Astrocyte of the cerebellum (primary cell): ENCODE measurements around the gene PRR7.

ENCODE experiments used
- DNase-seq: peaks from one replicate; pipeline ENCODE4 v3.0.0-alpha.2; 2011; ENCODE audit warnings: low read depth
- H3K4me3 ChIP-seq: 2 replicates; pipeline ENCODE4 v1.5.1; 2011; ENCODE audit warnings: mild to moderate bottlenecking, low read depth, low read length, moderate library complexity
- CTCF ChIP-seq: IDR thresholded peaks from 2 replicates; pipeline ENCODE4 v1.5.1; 2012; ENCODE audit warnings: low read length, low read depth, moderate library complexity, mild to moderate bottlenecking; ENCODE audit errors: missing control alignments
- in situ Hi-C: cut with HindIII; loops from 2 replicates; pipeline ENCODE4 v1.10.0; 2017; ENCODE audit warnings: low sequenced_read_pairs

The PRR7 gene

GRCh38 chr5:177499842-177500241 is 53.2 kb downstream of the PRR7 start:
- DNase-seq, result no peak
- no peak overlapping the region for H3K4me3 ChIP-seq
- no peak for TF ChIP-seq CTCF
- in situ Hi-C loops, result no loop called here

GRCh38 chr5:177500685-177501522 is 54.3 kb downstream of the PRR7 start:
- peak; percentile 95 for TF ChIP-seq CTCF
- peak; percentile 67 for DNase-seq
- H3K4me3 ChIP-seq, result no peak overlapping the region
- in situ Hi-C loops, result no loop called here

GRCh38 chr5:177501874-177502678 is 55.5 kb downstream of the PRR7 start:
- no peak for DNase-seq
- in situ Hi-C loops, result no loop called here
- no peak overlapping the region for H3K4me3 ChIP-seq
- TF ChIP-seq CTCF, result no peak

- H3K4me3 ChIP-seq, result no peak overlapping the region
- no peak for TF ChIP-seq CTCF
- no peak for DNase-seq
- in situ Hi-C loops, result no loop called here
Observed at GRCh38 chr5:177502886-177503285, 56.3 kb downstream of the PRR7 start.

GRCh38 chr5:177503351-177504085 is 56.9 kb downstream of the PRR7 start:
- H3K4me3 ChIP-seq, result no peak overlapping the region
- no peak for TF ChIP-seq CTCF
- DNase-seq, result no peak
- in situ Hi-C loops, result no loop called here
